Gastroesophageal sphincter (tissue), 3 donors: ENCODE data around the gene LRRC43.

ENCODE experiments used
- CTCF ChIP-seq, 4 experiments: fragments of 200-600 bp in 2 of 4; fragments of 450-650 bp in 2 of 4; sonication (generic) in 1 of 4; IDR thresholded peaks; one replicate each; pipeline ENCODE4 v1.5.1; 2017 to 2019; ENCODE audit warnings: antibody characterized with exemption in 4 of 4, mild to moderate bottlenecking in 2 of 4, moderate library complexity in 2 of 4
- POLR2A ChIP-seq, 2 donors: fragments of 450-650 bp; IDR thresholded peaks; one replicate each; pipeline ENCODE4 v1.6.1; 2017; ENCODE audit warnings: antibody characterized with exemption in 2 of 2, mild to moderate bottlenecking in 2 of 2, moderate library complexity in 1 of 2
- POLR2AphosphoS5 ChIP-seq: sonication (generic); formaldehyde crosslinking; IDR thresholded peaks from one replicate; pipeline ENCODE4 v1.6.1; 2017; ENCODE audit warnings: antibody characterized with exemption

GRCh38 chr12:122250047-122250446, 67.1 kb downstream of the LRRC43 start:
- TF ChIP-seq CTCF (IDR thresholded peaks at IDR 0.05) (no peak), POLR2AphosphoS5 (no peak), POLR2A (IDR thresholded peaks at IDR 0.05) (no peak)
